ENCODE results near the gene SLC47A1. TPM values are rescaled to one million over a fixed set of nuclear protein-coding genes. Genes with fewer than 3 reads are reported as not detected.

The SLC47A1 gene
- total and polyA plus RNA-seq, 12 donors: 0.62 to 20.3 (median 6.7) TPM

- Histone ChIP-seq H3K36me3 (no peaks in the 10 kb centered on the region), H3K27ac (no peak overlapping the region), H3K4me3 (no peak overlapping the region), H3K4me1 (peaks cover 0 to 7% (median 0%) of the 10 kb centered on the region in 9 donors), H3K9me3 (peaks cover 0 to 10% (median 3%) of the 10 kb centered on the region in 11 donors), H3K27me3 (no peaks in the 10 kb centered on the region)
- intact Hi-C loops (cut with DNase I): loop anchor here in 1 of 10 donors (10.0 kb wide), 1 partner anchor 64 kb away; no protein-coding TSS in a partner anchor
- ATAC-seq (no peak), DNase-seq (no peak)
- TF ChIP-seq, protein P1, sequence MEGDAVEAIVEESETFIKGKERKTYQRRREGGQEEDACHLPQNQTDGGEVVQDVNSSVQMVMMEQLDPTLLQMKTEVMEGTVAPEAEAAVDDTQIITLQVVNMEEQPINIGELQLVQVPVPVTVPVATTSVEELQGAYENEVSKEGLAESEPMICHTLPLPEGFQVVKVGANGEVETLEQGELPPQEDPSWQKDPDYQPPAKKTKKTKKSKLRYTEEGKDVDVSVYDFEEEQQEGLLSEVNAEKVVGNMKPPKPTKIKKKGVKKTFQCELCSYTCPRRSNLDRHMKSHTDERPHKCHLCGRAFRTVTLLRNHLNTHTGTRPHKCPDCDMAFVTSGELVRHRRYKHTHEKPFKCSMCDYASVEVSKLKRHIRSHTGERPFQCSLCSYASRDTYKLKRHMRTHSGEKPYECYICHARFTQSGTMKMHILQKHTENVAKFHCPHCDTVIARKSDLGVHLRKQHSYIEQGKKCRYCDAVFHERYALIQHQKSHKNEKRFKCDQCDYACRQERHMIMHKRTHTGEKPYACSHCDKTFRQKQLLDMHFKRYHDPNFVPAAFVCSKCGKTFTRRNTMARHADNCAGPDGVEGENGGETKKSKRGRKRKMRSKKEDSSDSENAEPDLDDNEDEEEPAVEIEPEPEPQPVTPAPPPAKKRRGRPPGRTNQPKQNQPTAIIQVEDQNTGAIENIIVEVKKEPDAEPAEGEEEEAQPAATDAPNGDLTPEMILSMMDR (IDR thresholded peaks at IDR 0.05): no peak
Measured at GRCh38 chr17:19558946-19559345, 25.3 kb downstream of the SLC47A1 start.

DNA sequence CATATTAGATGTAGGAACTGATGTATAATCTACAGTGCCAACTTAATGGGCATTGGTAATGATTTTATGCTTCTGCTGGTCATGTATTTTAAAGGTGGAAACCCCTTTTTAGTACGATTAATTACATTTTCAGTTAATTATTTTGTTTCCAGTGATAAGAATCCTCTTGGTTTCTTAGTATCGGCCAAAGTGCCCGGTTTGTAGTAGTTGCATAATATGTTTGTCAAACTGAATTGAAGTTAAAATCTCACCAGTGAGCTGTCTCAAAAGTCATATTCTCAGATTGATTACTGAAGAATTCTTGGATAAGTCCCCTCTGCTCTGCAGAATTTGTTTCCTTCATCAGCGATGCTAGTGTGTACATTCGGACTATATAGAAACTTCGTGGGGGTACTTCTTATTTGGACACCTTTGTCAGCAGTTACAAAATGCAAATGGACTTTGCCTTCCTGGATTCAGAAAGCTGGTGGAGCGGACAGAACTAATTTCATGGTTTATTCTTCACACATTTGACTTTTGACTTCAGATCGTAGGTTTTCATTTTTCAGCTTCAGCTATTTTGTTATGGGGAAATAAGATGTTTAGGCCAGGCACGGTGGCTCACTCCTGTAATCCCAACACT lies 28.2 kb downstream of the SLC47A1 start:
- TF ChIP-seq, protein P1 (IDR thresholded peaks at IDR 0.05): no peak
- no peak for ATAC-seq
- 87 to 92% methylated on average over 9 of the region's 9 CpGs for WGBS, 2 donors
- Histone ChIP-seq H3K27me3 (no peaks in the 10 kb centered on the region), H3K27ac (no peak overlapping the region), H3K36me3 (no peaks in the 10 kb centered on the region), H3K9me3 (peaks cover 0 to 10% (median 3%) of the 10 kb centered on the region in 11 donors), H3K4me1 (no peaks in the 10 kb centered on the region), H3K4me3 (no peak overlapping the region)
- intact Hi-C loops (cut with DNase I): no loop called here
- no peak for DNase-seq

GRCh38 chr17:19565817-19566575 lies 32.3 kb downstream of the SLC47A1 start:
- peaks cover 0 to 4% (median 0%) of the 10 kb centered on the region in 9 donors for H3K4me1 ChIP-seq
- TF ChIP-seq, protein P1 (IDR thresholded peaks at IDR 0.05): no peak

DNA sequence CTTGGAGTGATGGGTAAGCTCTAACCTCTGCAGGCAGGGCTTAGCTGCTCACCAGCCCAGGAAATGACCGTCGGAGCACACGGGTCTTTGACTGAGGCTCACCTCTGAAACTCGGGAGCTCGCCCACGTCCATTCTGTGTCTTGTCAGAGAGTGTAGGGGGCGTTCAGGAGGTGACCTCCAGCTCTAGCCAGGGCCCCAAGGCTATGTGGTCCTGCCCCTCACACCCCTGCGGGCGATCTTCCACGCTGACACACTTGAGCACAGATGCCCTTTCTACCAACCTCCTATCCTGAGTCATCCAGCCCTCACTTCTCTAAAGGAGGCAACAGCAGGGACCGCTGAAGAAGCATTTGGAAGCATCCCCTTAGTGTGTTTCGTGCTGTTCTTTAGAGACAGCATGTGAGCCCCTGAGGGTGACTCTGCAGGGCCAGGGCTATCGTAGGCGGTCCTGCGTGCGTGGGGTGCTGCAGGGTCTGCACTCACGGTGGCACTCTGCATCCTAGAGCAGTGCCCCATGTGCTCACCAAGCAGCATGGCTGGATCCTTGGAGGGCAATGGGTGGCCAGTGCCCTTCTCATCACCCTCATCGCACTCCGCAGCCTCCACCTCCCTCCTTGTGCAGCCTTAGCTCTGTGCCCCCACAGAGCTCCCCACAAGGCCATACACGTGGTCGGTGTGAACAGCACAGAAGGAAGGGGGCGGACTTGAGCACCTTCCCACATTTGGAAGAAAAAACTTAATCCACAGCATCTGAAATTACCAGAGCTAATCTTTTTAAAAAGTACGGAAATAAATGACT lies 33.8 kb downstream of the SLC47A1 start:
- peaks cover 0 to 6% (median 0%) of the 10 kb centered on the region in 9 donors for H3K4me1 ChIP-seq
- intact Hi-C loops (cut with DNase I): no loop called here
- TF ChIP-seq, protein P1 (IDR thresholded peaks at IDR 0.05): no peak
- H3K36me3 ChIP-seq: no peaks in the 10 kb centered on the region
- DNase-seq (no peak), ATAC-seq (no peak)
- H3K27ac ChIP-seq: no peak overlapping the region
- no peak overlapping the region for H3K4me3 ChIP-seq
- 81 to 84% methylated on average over 23 of the region's 23 CpGs for WGBS, 2 donors
- H3K27me3 ChIP-seq: no peaks in the 10 kb centered on the region
- H3K9me3 ChIP-seq: no peaks in the 10 kb centered on the region

More at GRCh38 chr17:19565817-19566575, 32.3 kb downstream of the SLC47A1 start:
- DNase-seq (no peak), ATAC-seq (no peak)
- WGBS, 2 donors: 94 to 95% methylated on average over 14 to 15 of the region's 15 CpGs
- H3K27me3 ChIP-seq: no peaks in the 10 kb centered on the region
- intact Hi-C loops (cut with DNase I): no loop called here
- H3K27ac ChIP-seq: no peak overlapping the region
- no peaks in the 10 kb centered on the region for H3K36me3 ChIP-seq
- no peaks in the 10 kb centered on the region for H3K9me3 ChIP-seq
- H3K4me3 ChIP-seq: no peak overlapping the region
